M059J (cell line): ENCODE measurements around the gene TBC1D19. TPM values are rescaled to one million over a fixed set of nuclear protein-coding genes. Genes with fewer than 3 reads are reported as not detected.
"Not testable (repeated sequence)": the region's sequence is repeated elsewhere in the genome, so short reads cannot be mapped to it uniquely, and the experiment has no call there.

Experiments
- DNase-seq: peaks from one replicate; pipeline ENCODE4 v3.0.0-alpha.2; 2012; ENCODE audit warnings: low read depth
- total RNA-seq: library from RNA; depleted of rRNA; stranded (reverse); fragments of >200 nt; shearing (Covaris generic); gene quantifications from 2 replicates; pipeline ENCODE4 v1.2.3, GENCODE V29; 2014; rRNA removed

TBC1D19 gene
- total RNA-seq = 26.3 and 28.6 TPM in 2 replicates

- peak; percentile 88 for DNase-seq
These were observed at the start of gene TBC1D19 for GRCh38 chr4:26583865-26584652. Gene TBC1D19 (plus strand): TSS chr4:26584084. CDS start chr4:26584194, 110 bp downstream.

- peak; percentile 52 for DNase-seq
These were observed 40.9 kb upstream of the TBC1D19 start for GRCh38 chr4:26542991-26543390.

- DNase-seq = no peak
These were observed 39.5 kb upstream of the TBC1D19 start for GRCh38 chr4:26544421-26544820.

GRCh38 chr4:26548379-26548778 is 35.5 kb upstream of the TBC1D19 start:
- peak; percentile 7 for DNase-seq

GRCh38 chr4:26557164-26557563 is 26.7 kb upstream of the TBC1D19 start:
- peak; percentile 93 for DNase-seq

GRCh38 chr4:26558166-26558895 is 25.6 kb upstream of the TBC1D19 start:
- DNase-seq = peak; percentile 33

- peak; percentile 29 for DNase-seq
These were observed 17.8 kb upstream of the TBC1D19 start for GRCh38 chr4:26566133-26566532.

- peak; percentile 97 for DNase-seq
These were observed 15.4 kb upstream of the TBC1D19 start for GRCh38 chr4:26568446-26568994.

- peak; percentile 25 for DNase-seq
These were observed 13.3 kb upstream of the TBC1D19 start for GRCh38 chr4:26570596-26570995.

- peak; percentile 86 for DNase-seq
These were observed 10.5 kb upstream of the TBC1D19 start for GRCh38 chr4:26573389-26573794.

GRCh38 chr4:26574563-26574962 is 9.3 kb upstream of the TBC1D19 start:
- peak; percentile 29 for DNase-seq

GRCh38 chr4:26576231-26576739 is 7.6 kb upstream of the TBC1D19 start:
- peak; percentile 84 for DNase-seq

- no peak for DNase-seq
These were observed 6.8 kb upstream of the TBC1D19 start for GRCh38 chr4:26577066-26577465.

- no peak for DNase-seq
These were observed 4.7 kb upstream of the TBC1D19 start for GRCh38 chr4:26579169-26579568.

GRCh38 chr4:26581341-26581740 is 2.5 kb upstream of the TBC1D19 start:
- not testable (repeated sequence) for DNase-seq

- DNase-seq = no peak
These were observed 383 bp upstream of the TBC1D19 start for GRCh38 chr4:26583538-26583864.

- no peak for DNase-seq
These were observed 841 bp downstream of the TBC1D19 start for GRCh38 chr4:26584725-26585124.

- DNase-seq = no peak
These were observed 5.8 kb downstream of the TBC1D19 start for GRCh38 chr4:26589705-26590104.

GRCh38 chr4:26590639-26591038 is 6.8 kb downstream of the TBC1D19 start:
- DNase-seq = peak; percentile 80

GRCh38 chr4:26593557-26593956 is 9.7 kb downstream of the TBC1D19 start:
- not testable (repeated sequence) for DNase-seq

GRCh38 chr4:26594371-26594770 is 10.5 kb downstream of the TBC1D19 start:
- DNase-seq = no peak

GRCh38 chr4:26594778-26595177 is 10.9 kb downstream of the TBC1D19 start:
- peak; percentile 4 for DNase-seq

- no peak for DNase-seq
These were observed 13.0 kb downstream of the TBC1D19 start for GRCh38 chr4:26596843-26597242.
